ENCODE measurements around the gene CBY1.

- TF ChIP-seq POLR2AphosphoS5 (IDR thresholded peaks at IDR 0.05) = no peak
- no peak for TF ChIP-seq CTCF (IDR thresholded peaks at IDR 0.05)
- TF ChIP-seq POLR2A (IDR thresholded peaks at IDR 0.05) = no peak
- no peak for TF ChIP-seq EP300 (IDR thresholded peaks at IDR 0.05)
Measured at GRCh38 chr22:38700270-38700788, 43.9 kb downstream of the CBY1 start.
